MCF 10A (cell line): ENCODE data around the gene PTPRU. TPM values are rescaled to one million over a fixed set of nuclear protein-coding genes. Genes with fewer than 3 reads are reported as not detected.

Experiments used
- BruUV-seq: library from RNA; stranded (reverse); fragments of 400-500 nt; replicated peaks from 2 replicates; lab custom pipeline; 2021; lab: Mats Ljungman, UMichigan
- CTCF ChIA-PET: fragments of 300-600 bp; sonication (Branson Sonifier 250); formaldehyde crosslinking; extraction: SDS; loops from one replicate; lab custom pipeline; 2021; ENCODE audit warnings: antibody characterized with exemption, inconsistent platforms; lab: Yijun Ruan, JAX
- POLR2A ChIA-PET: fragments of 300-600, 350-650 bp; sonication (Branson Sonifier 250); formaldehyde crosslinking; extraction: SDS; loops from one replicate; lab custom pipeline; 2020; ENCODE audit warnings: antibody characterized with exemption, inconsistent platforms; lab: Yijun Ruan, JAX
- DNase-seq: peaks from one replicate; pipeline ENCODE4 v3.0.0-alpha.2; 2018; ENCODE audit not compliant: unreplicated experiment
- H3K27ac Mint-ChIP-seq: one replicate; pipeline ENCODE4 v1.8.0; 2022; ENCODE audit warnings: mild to moderate bottlenecking, low read depth, mixed read lengths; ENCODE audit not compliant: unreplicated experiment
- H3K27me3 Mint-ChIP-seq: one replicate; pipeline ENCODE4 v1.8.0; 2022; ENCODE audit warnings: mixed read lengths; ENCODE audit not compliant: insufficient read depth, unreplicated experiment
- H3K36me3 Mint-ChIP-seq: one replicate; pipeline ENCODE4 v1.8.0; 2022; ENCODE audit warnings: mild to moderate bottlenecking, moderate library complexity, mixed read lengths; ENCODE audit not compliant: insufficient read depth, unreplicated experiment
- H3K4me1 Mint-ChIP-seq: one replicate; pipeline ENCODE4 v1.8.0; 2022; ENCODE audit warnings: mixed read lengths; ENCODE audit not compliant: insufficient read depth, unreplicated experiment
- H3K4me3 Mint-ChIP-seq: one replicate; pipeline ENCODE4 v1.8.0; 2022; ENCODE audit warnings: mild to moderate bottlenecking, moderate library complexity, mixed read lengths; ENCODE audit not compliant: unreplicated experiment
- H3K9me3 Mint-ChIP-seq: one replicate; pipeline ENCODE4 v1.8.0; 2022; ENCODE audit warnings: mixed read lengths; ENCODE audit not compliant: unreplicated experiment
- intact Hi-C: fragments of 100-400 bp; cut with micrococcal nuclease; formaldehyde crosslinking; loops from 2 replicates; pipeline ENCODE4 v1.14.1; 2022
- total RNA-seq: library from RNA; stranded (reverse); gene quantifications from 2 replicates; pipeline ENCODE4 v1.2.3, GENCODE V29; 2022
- TF ChIP-seq, protein P1 (sequence below): fragments of 200-600 bp; IDR thresholded peaks from one replicate; pipeline ENCODE4 v1.8.0; 2022; ENCODE audit warnings: antibody characterized with exemption, mild to moderate bottlenecking; ENCODE audit not compliant: unreplicated experiment

Gene PTPRU
- total RNA-seq, 1 experiment from 2014 or later, result 24.1 TPM

DNA sequence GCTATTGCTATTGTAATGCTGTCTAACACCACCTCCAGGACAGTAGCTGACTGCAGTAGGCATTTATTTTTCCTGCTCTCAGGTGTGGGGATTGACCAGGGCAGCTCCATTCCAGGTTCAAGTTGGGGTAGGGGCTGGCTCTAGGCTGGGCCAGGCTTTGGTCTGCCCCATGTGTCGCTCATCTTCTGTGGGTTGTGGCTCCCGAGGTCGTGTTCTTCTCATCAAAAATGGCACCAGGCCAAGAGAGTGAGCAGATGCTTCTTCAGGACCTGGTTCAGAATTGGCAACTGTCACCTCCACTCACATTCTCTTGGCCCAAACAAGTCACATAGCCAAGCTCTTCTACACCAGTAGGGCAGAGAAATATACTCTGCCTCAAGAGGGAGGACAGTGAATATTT, 133.7 kb downstream of the PTPRU start:
- no peak for DNase-seq
- H3K27me3 Mint-ChIP-seq, result peaks cover 80% of the 10 kb centered on the region
- no peaks in the 10 kb centered on the region for H3K36me3 Mint-ChIP-seq
- BruUV-seq, result no TSS peak
- H3K9me3 Mint-ChIP-seq, result peaks cover under 1% of the 10 kb centered on the region
- ChIA-PET CTCF (interaction anchor here (0.6 kb wide), 1 partner anchor 735 kb away, joined by 3 read pairs; no protein-coding TSS in a partner anchor), POLR2A (no interaction called here)
- TF ChIP-seq, protein P1, sequence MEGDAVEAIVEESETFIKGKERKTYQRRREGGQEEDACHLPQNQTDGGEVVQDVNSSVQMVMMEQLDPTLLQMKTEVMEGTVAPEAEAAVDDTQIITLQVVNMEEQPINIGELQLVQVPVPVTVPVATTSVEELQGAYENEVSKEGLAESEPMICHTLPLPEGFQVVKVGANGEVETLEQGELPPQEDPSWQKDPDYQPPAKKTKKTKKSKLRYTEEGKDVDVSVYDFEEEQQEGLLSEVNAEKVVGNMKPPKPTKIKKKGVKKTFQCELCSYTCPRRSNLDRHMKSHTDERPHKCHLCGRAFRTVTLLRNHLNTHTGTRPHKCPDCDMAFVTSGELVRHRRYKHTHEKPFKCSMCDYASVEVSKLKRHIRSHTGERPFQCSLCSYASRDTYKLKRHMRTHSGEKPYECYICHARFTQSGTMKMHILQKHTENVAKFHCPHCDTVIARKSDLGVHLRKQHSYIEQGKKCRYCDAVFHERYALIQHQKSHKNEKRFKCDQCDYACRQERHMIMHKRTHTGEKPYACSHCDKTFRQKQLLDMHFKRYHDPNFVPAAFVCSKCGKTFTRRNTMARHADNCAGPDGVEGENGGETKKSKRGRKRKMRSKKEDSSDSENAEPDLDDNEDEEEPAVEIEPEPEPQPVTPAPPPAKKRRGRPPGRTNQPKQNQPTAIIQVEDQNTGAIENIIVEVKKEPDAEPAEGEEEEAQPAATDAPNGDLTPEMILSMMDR, result no peak
- no peak overlapping the region for H3K4me3 Mint-ChIP-seq
- no peak overlapping the region for H3K27ac Mint-ChIP-seq
- no peaks in the 10 kb centered on the region for H3K4me1 Mint-ChIP-seq
- intact Hi-C loops, result loop anchor here (10.0 kb wide), 1 partner anchor 335 kb away; no protein-coding TSS in a partner anchor

DNA sequence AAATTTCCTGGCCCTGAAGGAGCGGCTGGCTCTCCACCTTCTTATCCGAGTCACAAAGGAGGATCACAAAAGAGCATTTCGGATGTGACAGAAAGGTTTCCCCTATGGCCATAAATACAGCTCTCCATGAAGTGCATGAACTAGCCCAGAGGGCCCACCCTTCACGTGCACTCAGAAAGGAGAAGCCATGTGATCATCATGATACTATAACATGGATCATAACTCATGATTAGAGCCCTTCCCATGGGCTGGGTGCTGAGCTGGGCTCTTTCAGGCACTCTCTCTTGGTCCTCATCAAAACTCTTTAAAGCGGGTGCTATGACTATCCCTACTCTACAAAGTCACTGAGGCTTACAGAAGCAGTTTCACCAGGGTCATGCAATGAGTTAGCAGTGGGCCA, 135.0 kb downstream of the PTPRU start:
- peaks cover 82% of the 10 kb centered on the region for H3K27me3 Mint-ChIP-seq
- ChIA-PET POLR2A (no interaction called here), CTCF (interaction anchor here (0.5 kb wide), 1 partner anchor 339 kb away, joined by 3 read pairs; no protein-coding TSS in a partner anchor)
- H3K4me1 Mint-ChIP-seq, result no peaks in the 10 kb centered on the region
- peaks cover 14% of the 10 kb centered on the region for H3K9me3 Mint-ChIP-seq
- no peak for DNase-seq
- BruUV-seq, result no TSS peak
- H3K36me3 Mint-ChIP-seq, result no peaks in the 10 kb centered on the region
- no peak overlapping the region for H3K27ac Mint-ChIP-seq
- intact Hi-C loops, result loop anchor here (10.0 kb wide), 1 partner anchor 333 kb away; no protein-coding TSS in a partner anchor
- no peak overlapping the region for H3K4me3 Mint-ChIP-seq
- TF ChIP-seq, protein P1, result no peak

DNA sequence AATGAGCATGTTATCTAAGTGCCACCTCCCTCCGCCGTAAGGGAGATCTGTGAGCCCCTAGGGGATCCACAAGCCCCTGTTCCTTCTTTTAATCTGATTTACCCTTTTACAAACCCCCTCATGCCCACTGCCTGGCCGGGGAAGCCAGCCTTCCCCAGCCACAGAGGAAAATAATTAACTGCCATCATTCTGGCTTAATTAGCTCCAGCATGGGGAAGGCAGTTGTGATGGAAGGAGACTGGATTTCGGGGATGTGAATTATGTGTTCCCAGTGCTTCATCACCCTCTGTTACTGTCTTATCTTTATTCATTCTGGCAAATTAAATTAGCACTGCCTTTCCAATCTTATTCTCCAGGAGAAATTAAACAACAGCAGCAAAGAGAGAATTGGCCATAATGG, 135.8 kb downstream of the PTPRU start:
- TF ChIP-seq, protein P1, result no peak
- Mint-ChIP-seq H3K9me3 (peaks cover 19% of the 10 kb centered on the region), H3K27me3 (peaks cover 86% of the 10 kb centered on the region), H3K4me3 (no peak overlapping the region), H3K36me3 (no peaks in the 10 kb centered on the region), H3K27ac (no peak overlapping the region), H3K4me1 (no peaks in the 10 kb centered on the region)
- BruUV-seq, result no TSS peak
- POLR2A ChIA-PET, result no interaction called here
- CTCF ChIA-PET, result no interaction called here
- no peak for DNase-seq
- intact Hi-C loops, result loop anchor here (10.0 kb wide), 1 partner anchor 333 kb away; no protein-coding TSS in a partner anchor

Other genes with a start within 250 kb of the PTPRU start
- gene TMEM200B, start 112.6 kb upstream of the PTPRU start, total RNA-seq, result not detected in 2 replicates
- 95.8 and 97.9 TPM in 2 replicates for gene SRSF4, start 54.6 kb upstream of the PTPRU start, total RNA-seq
- gene MECR, start 5.6 kb upstream of the PTPRU start, total RNA-seq, result 46.2 and 59.1 TPM in 2 replicates